ENCODE data around the gene SEMA3C.

Gene SEMA3C

GRCh38 chr7:80918909-80919721 is at the start of gene SEMA3C:
Gene SEMA3C, minus strand, starts transcription at chr7:80919051. Its CDS starts 2,270 bp downstream, at chr7:80916781.
- DNase-seq (ENCODE audit: low read depth): no peak

- no peak for DNase-seq (ENCODE audit: low read depth)
Measured at GRCh38 chr7:80968606-80969005, 49.8 kb upstream of the SEMA3C start.

GRCh38 chr7:80967917-80968297 is 49.1 kb upstream of the SEMA3C start:
- no peak for DNase-seq (ENCODE audit: low read depth)

GRCh38 chr7:80967071-80967916 is 48.4 kb upstream of the SEMA3C start:
- DNase-seq (ENCODE audit: low read depth): no peak

GRCh38 chr7:80960244-80960795 is 41.5 kb upstream of the SEMA3C start:
- no peak for DNase-seq (ENCODE audit: low read depth)

GRCh38 chr7:80957226-80957777 is 38.5 kb upstream of the SEMA3C start:
- no peak for DNase-seq (ENCODE audit: low read depth)

GRCh38 chr7:80954191-80954590 is 35.3 kb upstream of the SEMA3C start:
- no peak for DNase-seq (ENCODE audit: low read depth)

- DNase-seq (ENCODE audit: low read depth): no peak
Measured at GRCh38 chr7:80950550-80950967, 31.7 kb upstream of the SEMA3C start.

- DNase-seq (ENCODE audit: low read depth): no peak
Measured at GRCh38 chr7:80949449-80949848, 30.6 kb upstream of the SEMA3C start.

GRCh38 chr7:80946858-80947257 is 28.0 kb upstream of the SEMA3C start:
- DNase-seq (ENCODE audit: low read depth): no peak

- DNase-seq (ENCODE audit: low read depth): no peak
Measured at GRCh38 chr7:80945976-80946375, 27.1 kb upstream of the SEMA3C start.

- DNase-seq (ENCODE audit: low read depth): no peak
Measured at GRCh38 chr7:80943342-80943741, 24.5 kb upstream of the SEMA3C start.

GRCh38 chr7:80942261-80943041 is 23.6 kb upstream of the SEMA3C start:
- DNase-seq (ENCODE audit: low read depth): no peak

GRCh38 chr7:80941208-80941758 is 22.4 kb upstream of the SEMA3C start:
- DNase-seq (ENCODE audit: low read depth): no peak

GRCh38 chr7:80940539-80941207 is 21.8 kb upstream of the SEMA3C start:
- DNase-seq (ENCODE audit: low read depth): no peak

- DNase-seq (ENCODE audit: low read depth): no peak
Measured at GRCh38 chr7:80937336-80937735, 18.5 kb upstream of the SEMA3C start.

GRCh38 chr7:80935991-80936780 is 17.3 kb upstream of the SEMA3C start:
- no peak for DNase-seq (ENCODE audit: low read depth)

- no peak for DNase-seq (ENCODE audit: low read depth)
Measured at GRCh38 chr7:80934321-80934720, 15.5 kb upstream of the SEMA3C start.

GRCh38 chr7:80932536-80932935 is 13.7 kb upstream of the SEMA3C start:
- DNase-seq (ENCODE audit: low read depth): no peak

GRCh38 chr7:80929619-80930018 is 10.8 kb upstream of the SEMA3C start:
- DNase-seq (ENCODE audit: low read depth): no peak

All from stimulated activated CD8-positive, alpha-beta memory T cell treated with anti-CD3 and anti-CD28 coated beads, Interleukin-15, amount 100 ng/mL, for 1 hour (primary cell).